Ovary (tissue), 9 donors: ENCODE results near the gene CYTH2. TPM values are rescaled to one million over a fixed set of nuclear protein-coding genes. Genes with fewer than 3 reads are reported as not detected.

Experiments used
- DNase-seq, 5 donors: peaks; one replicate each; pipeline ENCODE4 v3.0.0-alpha.2; 2019 to 2020
- H3K27ac ChIP-seq, 2 donors: fragments of 200-600 bp; one replicate each; pipeline versions ENCODE4 v1.5.1 to v1.8.0; 2019 to 2022
- H3K27me3 ChIP-seq: fragments of 200-600 bp; one replicate; pipeline ENCODE4 v1.8.0; 2022
- H3K36me3 ChIP-seq: fragments of 200-600 bp; sonication (generic); one replicate; pipeline ENCODE4 v1.5.1; 2019
- H3K4me1 ChIP-seq: one replicate; pipeline ENCODE4 v1.8.1; 2013; ENCODE audit warnings: mild to moderate bottlenecking, moderate library complexity; ENCODE audit not compliant: insufficient read depth
- H3K4me3 ChIP-seq: fragments of 200-600 bp; sonication (generic); one replicate; pipeline ENCODE4 v1.5.1; 2017
- H3K9me3 ChIP-seq, 2 donors: fragments of 200-600 bp in 1 of 2; sonication (generic) in 1 of 2; one replicate each; pipeline versions ENCODE4 v1.5.1 to v1.8.1; 2013 to 2019; ENCODE audit warnings: mild to moderate bottlenecking in 1 of 2, moderate library complexity in 1 of 2
- EP300 ChIP-seq: sonication (generic); formaldehyde crosslinking; IDR thresholded peaks from one replicate; pipeline ENCODE4 v1.6.1; 2017; ENCODE audit warnings: antibody characterized with exemption
- POLR2A ChIP-seq: fragments of 450-650 bp; IDR thresholded peaks from one replicate; pipeline ENCODE4 v1.6.1; 2017; ENCODE audit warnings: antibody characterized with exemption, mild to moderate bottlenecking, moderate library complexity
- WGBS, 3 donors: extraction: QIAGEN DNeasy Blood & Tissue Kit in 1 of 3; methylation state at CpG; one replicate each; pipeline versions ENCODE4 v1.1.5 to v1.1.7; 2013 to 2017; 5-methylcytosine and 5-hydroxymethylcytosine counted together
- intact Hi-C, 4 donors: fragments of 100-400 bp; cut with DNase I; formaldehyde crosslinking; loops; one replicate each; pipeline versions ENCODE4 v1.11.0 to v1.15.1; 2022 to 2023
- polyA plus RNA-seq, 2 donors: library from polyadenylated mRNA; stranded (reverse); fragments of 200-250 nt in 1 of 2; fragments of 350-450 nt in 1 of 2; fragmentation: Illumina TruSeq in 1 of 2; extraction: RNeasy Lipid Tissue Mini Kit (QIAGEN cat#74804) in 1 of 2; gene quantifications; one replicate each; pipeline ENCODE4 v1.2.3, GENCODE V29; 2013 to 2014
- total RNA-seq, 7 donors: library from RNA; depleted of rRNA in 2 of 7; stranded (reverse); fragments of >200 nt in 2 of 7; fragmentation: NEBNext Ultra II Directional in 3 of 7; extraction: Animal tissue kit (Norgen Biotek cat#: 25700) in 3 of 7; gene quantifications; one replicate each; pipeline versions ENCODE4 v1.1.0 to v1.2.4, GENCODE V29; 2016 to 2023
- TF ChIP-seq, protein P1 (sequence below), 3 donors: fragments of 450-650 bp in 2 of 3; fragments of 200-600 bp in 1 of 3; IDR thresholded peaks; one replicate each; pipeline versions ENCODE4 v1.5.1 to v1.8.0; 2016 to 2022; ENCODE audit warnings: antibody characterized with exemption in 3 of 3, mild to moderate bottlenecking in 1 of 3
- donor health status: DM: no; HTN: no; CAD: no; lungs with moderate emphysema.
- donor health status: DM: no; HTN: no; CAD: no.
- donor health status: Bipolar disorder and iron deficiency.
- donor health status: DM: yes; HTN: yes; CAD: no.
- donor health status: DM: no; HTN: no; CAD: no.
- donor health status: DM: yes; HTN: yes; CAD: no.

CYTH2 gene
- total and polyA plus RNA-seq, 9 donors = 27.6 to 66.5 (median 49.4) TPM

DNA sequence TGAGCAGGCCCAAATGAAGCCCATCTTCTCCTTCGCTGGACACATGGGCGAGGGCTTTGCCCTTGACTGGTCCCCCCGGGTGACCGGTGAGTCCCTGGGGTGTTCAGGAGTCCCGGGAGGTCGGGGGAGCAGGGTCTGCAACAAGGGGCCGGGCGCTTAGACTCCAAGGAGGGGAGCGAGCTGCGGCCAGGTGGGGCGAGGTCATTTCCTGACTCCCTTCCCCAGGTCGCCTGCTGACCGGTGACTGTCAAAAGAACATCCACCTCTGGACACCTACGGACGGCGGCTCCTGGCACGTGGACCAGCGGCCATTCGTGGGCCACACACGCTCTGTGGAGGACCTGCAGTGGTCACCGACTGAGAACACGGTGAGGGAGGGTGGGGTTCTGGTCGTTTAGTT, 18.7 kb upstream of the CYTH2 start:
- H3K9me3 ChIP-seq = no peaks in the 10 kb centered on the region
- H3K4me1 ChIP-seq = peaks cover 2% of the 10 kb centered on the region
- H3K4me3 ChIP-seq = no peak overlapping the region
- no peak overlapping the region for H3K27ac ChIP-seq
- H3K36me3 ChIP-seq = no peaks in the 10 kb centered on the region
- TF ChIP-seq POLR2A (no peak), EP300 (no peak)
- TF ChIP-seq, protein P1, sequence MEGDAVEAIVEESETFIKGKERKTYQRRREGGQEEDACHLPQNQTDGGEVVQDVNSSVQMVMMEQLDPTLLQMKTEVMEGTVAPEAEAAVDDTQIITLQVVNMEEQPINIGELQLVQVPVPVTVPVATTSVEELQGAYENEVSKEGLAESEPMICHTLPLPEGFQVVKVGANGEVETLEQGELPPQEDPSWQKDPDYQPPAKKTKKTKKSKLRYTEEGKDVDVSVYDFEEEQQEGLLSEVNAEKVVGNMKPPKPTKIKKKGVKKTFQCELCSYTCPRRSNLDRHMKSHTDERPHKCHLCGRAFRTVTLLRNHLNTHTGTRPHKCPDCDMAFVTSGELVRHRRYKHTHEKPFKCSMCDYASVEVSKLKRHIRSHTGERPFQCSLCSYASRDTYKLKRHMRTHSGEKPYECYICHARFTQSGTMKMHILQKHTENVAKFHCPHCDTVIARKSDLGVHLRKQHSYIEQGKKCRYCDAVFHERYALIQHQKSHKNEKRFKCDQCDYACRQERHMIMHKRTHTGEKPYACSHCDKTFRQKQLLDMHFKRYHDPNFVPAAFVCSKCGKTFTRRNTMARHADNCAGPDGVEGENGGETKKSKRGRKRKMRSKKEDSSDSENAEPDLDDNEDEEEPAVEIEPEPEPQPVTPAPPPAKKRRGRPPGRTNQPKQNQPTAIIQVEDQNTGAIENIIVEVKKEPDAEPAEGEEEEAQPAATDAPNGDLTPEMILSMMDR (IDR thresholded peaks at IDR 0.05) = no peak
- peak in 1 of 5 donors; percentile 16 for DNase-seq
- no peaks in the 10 kb centered on the region for H3K27me3 ChIP-seq
- intact Hi-C loops = no loop called here
- WGBS, 3 donors = 89 to 92% (median 90%) methylated on average over 22 to 23 of the region's 23 CpGs

DNA sequence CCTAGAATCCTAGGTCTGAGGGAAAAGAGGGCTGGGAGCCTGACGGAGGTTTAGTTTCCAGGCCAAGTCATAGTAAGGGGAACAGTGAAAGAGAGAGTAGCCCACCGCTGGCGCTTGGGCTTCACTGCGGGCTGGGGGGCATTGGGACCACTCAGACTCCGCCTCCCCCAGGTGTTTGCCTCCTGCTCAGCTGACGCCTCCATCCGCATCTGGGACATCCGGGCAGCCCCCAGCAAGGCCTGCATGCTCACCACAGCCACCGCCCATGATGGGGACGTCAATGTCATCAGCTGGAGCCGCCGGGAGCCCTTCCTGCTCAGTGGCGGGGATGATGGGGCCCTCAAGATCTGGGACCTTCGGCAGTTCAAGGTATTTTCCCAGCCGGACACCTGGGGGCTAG, 18.3 kb upstream of the CYTH2 start:
- no peaks in the 10 kb centered on the region for H3K27me3 ChIP-seq
- no peaks in the 10 kb centered on the region for H3K9me3 ChIP-seq
- peak in 1 of 5 donors; percentile 6 for DNase-seq
- peaks cover 2% of the 10 kb centered on the region for H3K4me1 ChIP-seq
- 90 to 93% (median 92%) methylated on average over 15 of the region's 15 CpGs for WGBS, 3 donors
- no peak overlapping the region for H3K27ac ChIP-seq
- intact Hi-C loops = no loop called here
- H3K36me3 ChIP-seq = no peaks in the 10 kb centered on the region
- TF ChIP-seq, protein P1 (IDR thresholded peaks at IDR 0.05) = no peak
- TF ChIP-seq POLR2A (no peak), EP300 (no peak)
- no peak overlapping the region for H3K4me3 ChIP-seq

DNA sequence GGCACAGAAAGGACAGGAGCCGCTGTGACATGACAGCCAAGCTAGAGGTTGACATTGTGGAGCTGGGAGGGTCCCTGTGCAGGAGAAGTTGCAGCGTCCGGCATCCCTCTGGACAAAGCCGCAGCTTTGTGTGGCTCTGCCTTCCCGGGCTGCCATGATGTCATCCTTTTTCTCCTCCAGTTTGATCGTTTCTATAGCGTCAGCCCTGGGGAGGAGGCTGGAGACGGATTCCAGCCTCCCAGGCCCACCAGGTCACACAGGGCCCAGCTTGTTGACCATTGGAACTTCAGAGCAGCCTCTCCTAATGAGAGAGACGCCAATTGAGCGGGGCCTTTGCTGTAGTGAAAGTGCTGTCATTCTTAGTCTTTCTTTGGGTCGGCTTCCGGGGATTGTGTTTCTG, 17.5 kb upstream of the CYTH2 start:
- intact Hi-C loops = no loop called here
- WGBS, 3 donors = 82 to 86% (median 82%) methylated on average over 12 of the region's 12 CpGs
- H3K4me1 ChIP-seq = no peaks in the 10 kb centered on the region
- no peaks in the 10 kb centered on the region for H3K36me3 ChIP-seq
- no peaks in the 10 kb centered on the region for H3K9me3 ChIP-seq
- DNase-seq = no peak
- H3K27me3 ChIP-seq = no peaks in the 10 kb centered on the region
- no peak overlapping the region for H3K4me3 ChIP-seq
- H3K27ac ChIP-seq = no peak overlapping the region
- TF ChIP-seq, protein P1 (IDR thresholded peaks at IDR 0.05) = no peak
- TF ChIP-seq POLR2A = no peak
- TF ChIP-seq EP300 = no peak

DNA sequence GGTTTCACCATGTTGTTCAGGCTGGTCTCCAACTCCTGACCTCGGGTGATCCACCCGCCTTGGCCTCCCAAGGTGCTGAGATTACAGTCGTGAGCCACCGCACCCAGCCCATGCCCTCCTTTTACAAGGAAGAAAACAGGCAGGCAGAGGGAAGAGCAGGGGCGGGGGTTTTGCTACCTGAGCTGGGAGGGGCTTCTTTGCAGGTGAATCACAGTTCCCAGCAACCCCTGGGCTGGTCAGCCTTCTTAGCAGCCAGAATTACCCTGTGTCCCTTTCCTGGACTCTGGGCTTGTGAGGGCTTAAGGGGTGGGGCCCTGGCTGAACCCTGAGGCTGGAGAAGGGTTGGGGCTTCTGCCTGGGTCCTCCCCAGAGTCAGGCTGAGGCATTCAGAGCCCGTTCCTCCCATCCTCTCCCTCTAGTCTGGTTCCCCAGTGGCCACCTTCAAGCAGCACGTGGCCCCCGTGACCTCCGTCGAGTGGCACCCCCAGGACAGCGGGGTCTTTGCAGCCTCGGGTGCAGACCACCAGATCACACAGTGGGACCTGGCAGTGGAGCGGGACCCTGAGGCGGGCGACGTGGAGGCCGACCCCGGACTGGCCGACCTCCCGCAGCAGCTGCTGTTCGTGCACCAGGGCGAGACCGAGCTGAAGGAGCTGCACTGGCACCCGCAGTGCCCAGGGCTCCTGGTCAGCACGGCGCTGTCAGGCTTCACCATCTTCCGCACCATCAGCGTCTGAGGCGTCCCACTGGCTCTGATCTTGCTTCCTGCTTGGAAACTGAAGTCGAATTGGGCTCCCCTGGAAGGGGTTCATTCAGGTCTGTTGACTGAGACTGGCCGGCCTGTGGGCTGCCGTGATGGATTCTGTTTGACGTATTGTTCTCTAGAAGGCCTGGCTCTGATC, 16.6 kb upstream of the CYTH2 start:
- H3K9me3 ChIP-seq = no peaks in the 10 kb centered on the region
- TF ChIP-seq POLR2A (no peak), EP300 (no peak)
- TF ChIP-seq, protein P1 (IDR thresholded peaks at IDR 0.05) = no peak
- no peaks in the 10 kb centered on the region for H3K27me3 ChIP-seq
- no peak overlapping the region for H3K27ac ChIP-seq
- intact Hi-C loops = no loop called here
- 86 to 87% (median 86%) methylated on average over 33 of the region's 33 CpGs for WGBS, 3 donors
- no peaks in the 10 kb centered on the region for H3K36me3 ChIP-seq
- DNase-seq = peak in 1 of 5 donors; percentile 15
- H3K4me3 ChIP-seq = no peak overlapping the region
- no peaks in the 10 kb centered on the region for H3K4me1 ChIP-seq
